Esophagus squamous epithelium (tissue), 4 donors: ENCODE results near the gene TP53I13.

Experiments used
- POLR2A ChIP-seq, 4 donors: fragments of 450-650 bp; IDR thresholded peaks; one replicate each; pipeline ENCODE4 v1.6.1; 2017; ENCODE audit warnings: antibody characterized with exemption in 4 of 4, mild to moderate bottlenecking in 4 of 4, moderate library complexity in 3 of 4
- TF ChIP-seq, protein P1 (sequence below), 6 experiments: fragments of 450-650 bp in 4 of 6; fragments of 200-600 bp in 2 of 6; sonication (generic) in 2 of 6; IDR thresholded peaks; one replicate each; pipeline ENCODE4 v1.5.1; 2016 to 2019; ENCODE audit warnings: antibody characterized with exemption in 6 of 6, mild to moderate bottlenecking in 4 of 6, moderate library complexity in 4 of 6

DNA sequence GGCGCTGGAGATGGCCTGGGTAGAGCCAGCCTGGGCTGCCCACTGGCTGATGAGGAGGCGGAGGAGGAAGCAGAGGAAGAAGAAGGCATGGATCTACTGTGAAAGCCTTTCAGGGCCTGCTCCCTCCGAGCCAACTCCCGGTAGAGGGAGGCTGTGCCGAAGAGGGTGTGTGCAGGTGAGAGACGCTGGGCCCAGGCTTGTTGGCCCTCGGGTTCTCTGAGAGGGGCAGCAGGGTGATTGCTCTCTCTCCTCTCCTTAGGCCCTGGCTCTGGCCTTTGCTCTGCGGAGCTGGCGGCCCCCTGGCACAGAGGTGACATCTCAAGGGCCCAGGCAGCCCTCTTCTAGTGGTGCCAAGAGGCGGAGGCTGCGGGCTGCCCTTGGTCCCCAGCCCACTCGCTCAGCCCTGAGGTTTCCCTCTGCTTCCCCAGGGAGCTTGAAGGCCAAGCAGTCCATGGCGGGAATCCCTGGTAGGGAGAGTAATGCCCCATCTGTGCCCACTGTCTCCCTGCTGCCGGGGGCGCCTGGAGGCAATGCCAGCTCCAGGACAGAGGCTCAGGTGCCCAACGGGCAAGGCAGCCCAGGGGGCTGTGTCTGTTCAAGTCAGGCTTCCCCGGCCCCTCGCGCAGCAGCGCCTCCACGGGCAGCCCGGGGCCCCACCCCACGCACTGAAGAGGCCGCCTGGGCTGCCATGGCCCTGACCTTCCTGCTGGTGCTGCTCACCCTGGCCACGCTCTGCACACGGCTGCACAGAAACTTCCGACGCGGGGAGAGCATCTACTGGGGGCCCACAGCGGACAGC lies 3.6 kb downstream of the TP53I13 start:
- TF ChIP-seq, protein P1, sequence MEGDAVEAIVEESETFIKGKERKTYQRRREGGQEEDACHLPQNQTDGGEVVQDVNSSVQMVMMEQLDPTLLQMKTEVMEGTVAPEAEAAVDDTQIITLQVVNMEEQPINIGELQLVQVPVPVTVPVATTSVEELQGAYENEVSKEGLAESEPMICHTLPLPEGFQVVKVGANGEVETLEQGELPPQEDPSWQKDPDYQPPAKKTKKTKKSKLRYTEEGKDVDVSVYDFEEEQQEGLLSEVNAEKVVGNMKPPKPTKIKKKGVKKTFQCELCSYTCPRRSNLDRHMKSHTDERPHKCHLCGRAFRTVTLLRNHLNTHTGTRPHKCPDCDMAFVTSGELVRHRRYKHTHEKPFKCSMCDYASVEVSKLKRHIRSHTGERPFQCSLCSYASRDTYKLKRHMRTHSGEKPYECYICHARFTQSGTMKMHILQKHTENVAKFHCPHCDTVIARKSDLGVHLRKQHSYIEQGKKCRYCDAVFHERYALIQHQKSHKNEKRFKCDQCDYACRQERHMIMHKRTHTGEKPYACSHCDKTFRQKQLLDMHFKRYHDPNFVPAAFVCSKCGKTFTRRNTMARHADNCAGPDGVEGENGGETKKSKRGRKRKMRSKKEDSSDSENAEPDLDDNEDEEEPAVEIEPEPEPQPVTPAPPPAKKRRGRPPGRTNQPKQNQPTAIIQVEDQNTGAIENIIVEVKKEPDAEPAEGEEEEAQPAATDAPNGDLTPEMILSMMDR (IDR thresholded peaks at IDR 0.05), result no peak
- TF ChIP-seq POLR2A (IDR thresholded peaks at IDR 0.05), result no peak
